HUES48 (cell line): Measurements from ENCODE around the gene FLVCR2.

ENCODE experiments used
- H3K27ac ChIP-seq: one replicate; pipeline ENCODE4 v1.7.0; 2013; ENCODE audit warnings: low read depth, low read length, inconsistent platforms
- H3K27me3 ChIP-seq: 2 replicates; pipeline ENCODE4 v1.6.1; 2013; ENCODE audit warnings: mild to moderate bottlenecking, low read length; ENCODE audit not compliant: control insufficient read depth, insufficient read depth
- H3K36me3 ChIP-seq: 2 replicates; pipeline ENCODE4 v1.6.1; 2013; ENCODE audit warnings: low read length; ENCODE audit not compliant: control insufficient read depth, insufficient read depth
- H3K4me1 ChIP-seq: 2 replicates; pipeline ENCODE4 v1.6.1; 2013; ENCODE audit warnings: mild to moderate bottlenecking, low read length; ENCODE audit not compliant: control insufficient read depth, insufficient read depth
- H3K4me3 ChIP-seq: 2 replicates; pipeline ENCODE4 v1.5.1; 2013; ENCODE audit warnings: mild to moderate bottlenecking, low read depth, low read length
- H3K9ac ChIP-seq: 2 replicates; pipeline ENCODE4 v1.6.1; 2013; ENCODE audit warnings: mild to moderate bottlenecking, low read depth, low read length, moderate library complexity
- H3K9me3 ChIP-seq: 2 replicates; pipeline ENCODE4 v1.6.1; 2013; ENCODE audit warnings: low read length; ENCODE audit not compliant: control insufficient read depth, insufficient read depth

The FLVCR2 gene, protein sequence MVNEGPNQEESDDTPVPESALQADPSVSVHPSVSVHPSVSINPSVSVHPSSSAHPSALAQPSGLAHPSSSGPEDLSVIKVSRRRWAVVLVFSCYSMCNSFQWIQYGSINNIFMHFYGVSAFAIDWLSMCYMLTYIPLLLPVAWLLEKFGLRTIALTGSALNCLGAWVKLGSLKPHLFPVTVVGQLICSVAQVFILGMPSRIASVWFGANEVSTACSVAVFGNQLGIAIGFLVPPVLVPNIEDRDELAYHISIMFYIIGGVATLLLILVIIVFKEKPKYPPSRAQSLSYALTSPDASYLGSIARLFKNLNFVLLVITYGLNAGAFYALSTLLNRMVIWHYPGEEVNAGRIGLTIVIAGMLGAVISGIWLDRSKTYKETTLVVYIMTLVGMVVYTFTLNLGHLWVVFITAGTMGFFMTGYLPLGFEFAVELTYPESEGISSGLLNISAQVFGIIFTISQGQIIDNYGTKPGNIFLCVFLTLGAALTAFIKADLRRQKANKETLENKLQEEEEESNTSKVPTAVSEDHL

DNA sequence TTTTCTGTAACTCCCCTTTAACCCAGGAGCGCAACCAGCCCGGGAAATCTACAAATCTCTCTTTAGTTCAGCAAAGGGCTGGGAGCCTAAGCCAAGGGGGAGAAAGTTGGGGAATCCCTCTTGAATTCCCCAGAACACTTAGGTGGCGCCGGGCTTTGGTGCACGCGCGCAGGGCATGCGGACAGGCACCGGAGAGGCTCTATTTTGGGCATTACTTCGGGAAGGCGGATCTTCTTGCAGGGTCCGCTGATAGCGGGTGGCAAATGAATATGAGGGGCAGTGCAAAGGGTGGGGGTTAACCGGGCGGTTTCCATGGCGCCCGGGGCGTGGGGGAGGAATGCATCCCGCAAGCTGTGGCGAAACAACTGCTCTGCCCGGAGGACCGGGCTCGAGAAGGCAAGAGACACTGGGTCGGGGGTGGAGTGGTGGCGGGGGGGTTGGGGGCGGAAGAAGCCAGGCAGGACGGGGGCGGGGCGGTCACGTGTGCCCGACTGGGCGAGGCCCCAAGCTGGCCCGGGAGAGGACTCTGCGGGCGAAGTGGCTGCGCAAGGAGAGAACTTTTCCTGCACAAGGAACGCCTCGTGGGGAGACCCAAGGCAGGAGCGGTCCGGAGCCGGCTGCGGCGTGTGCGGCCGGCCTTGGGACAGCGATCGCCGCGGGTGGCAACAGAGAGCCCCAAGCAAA, at the start of gene FLVCR2:
Gene FLVCR2, plus strand, starts transcription at position 519 of the 684 bp plus-strand sequence. CDS start 353 bp downstream, outside the sequence.
- Histone ChIP-seq H3K27ac (no peak within 1 kb of the TSS), H3K9me3 (no peaks in the 10 kb centered on the region), H3K36me3 (no peaks in the 10 kb centered on the region), H3K27me3 (peaks cover 14% of the 10 kb centered on the region), H3K4me3 (peak within 1 kb of the TSS; percentile 77), H3K4me1 (peaks cover 11% of the 10 kb centered on the region), H3K9ac (peak within 1 kb of the TSS; percentile 42; the same call in 1 of the 2 replicates)

DNA sequence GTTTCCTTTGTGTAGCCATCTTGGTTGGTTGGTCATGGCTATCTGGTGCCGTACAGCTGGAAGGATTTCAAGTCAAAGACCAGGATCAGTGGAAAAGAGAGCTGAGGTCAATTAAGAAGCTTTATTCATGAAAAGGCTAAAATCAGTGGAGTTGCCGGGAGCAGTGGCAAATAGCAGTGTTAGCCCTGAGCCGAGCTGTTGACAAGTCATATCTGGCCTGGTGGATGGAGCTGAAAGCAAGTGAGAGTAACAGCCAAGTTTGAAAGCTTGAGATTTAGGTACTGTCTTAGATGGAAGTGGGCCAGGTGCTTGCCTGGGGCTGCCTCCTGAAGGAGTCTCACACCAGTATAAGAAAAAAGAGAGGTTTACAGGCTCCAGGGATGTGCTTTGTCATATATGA, 47.2 kb upstream of the FLVCR2 start:
- no peak overlapping the region for H3K4me3 ChIP-seq
- H3K27me3 ChIP-seq, result no peaks in the 10 kb centered on the region
- H3K36me3 ChIP-seq, result no peaks in the 10 kb centered on the region
- no peak overlapping the region for H3K9ac ChIP-seq
- H3K9me3 ChIP-seq, result no peaks in the 10 kb centered on the region
- H3K27ac ChIP-seq, result no peak overlapping the region
- H3K4me1 ChIP-seq, result no peaks in the 10 kb centered on the region

DNA sequence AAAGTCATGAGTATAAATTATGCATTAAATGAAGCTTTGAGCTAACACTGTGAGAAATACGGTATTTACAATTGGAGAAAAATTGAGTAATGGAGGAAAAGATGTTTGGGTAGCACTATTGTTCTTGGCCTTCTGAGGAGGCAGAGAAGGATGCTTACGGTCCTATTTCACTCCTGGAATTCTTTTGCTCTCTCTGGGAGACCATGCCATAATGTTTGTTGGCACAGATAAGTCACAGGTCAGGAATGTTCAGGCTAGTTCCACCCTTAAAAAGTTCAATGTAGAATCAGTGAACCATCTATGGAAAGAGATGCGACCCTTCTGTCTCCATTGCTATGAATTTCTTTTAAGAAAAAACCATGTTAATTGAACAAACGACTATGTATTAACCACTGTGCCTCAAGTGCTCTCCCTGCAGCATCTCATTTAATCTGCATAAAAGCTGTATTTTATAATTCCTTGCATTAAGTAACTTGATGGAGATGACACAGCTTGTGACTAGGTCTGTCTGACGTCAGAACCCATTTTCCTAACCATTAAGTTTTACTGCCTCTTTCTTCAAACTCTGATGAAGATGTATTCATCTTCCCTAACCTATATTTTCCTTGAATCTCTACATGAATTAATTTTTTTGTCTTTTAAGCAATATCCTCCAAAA, 46.6 kb upstream of the FLVCR2 start:
- Histone ChIP-seq H3K4me1 (no peaks in the 10 kb centered on the region), H3K9ac (no peak overlapping the region), H3K27ac (no peak overlapping the region)

DNA sequence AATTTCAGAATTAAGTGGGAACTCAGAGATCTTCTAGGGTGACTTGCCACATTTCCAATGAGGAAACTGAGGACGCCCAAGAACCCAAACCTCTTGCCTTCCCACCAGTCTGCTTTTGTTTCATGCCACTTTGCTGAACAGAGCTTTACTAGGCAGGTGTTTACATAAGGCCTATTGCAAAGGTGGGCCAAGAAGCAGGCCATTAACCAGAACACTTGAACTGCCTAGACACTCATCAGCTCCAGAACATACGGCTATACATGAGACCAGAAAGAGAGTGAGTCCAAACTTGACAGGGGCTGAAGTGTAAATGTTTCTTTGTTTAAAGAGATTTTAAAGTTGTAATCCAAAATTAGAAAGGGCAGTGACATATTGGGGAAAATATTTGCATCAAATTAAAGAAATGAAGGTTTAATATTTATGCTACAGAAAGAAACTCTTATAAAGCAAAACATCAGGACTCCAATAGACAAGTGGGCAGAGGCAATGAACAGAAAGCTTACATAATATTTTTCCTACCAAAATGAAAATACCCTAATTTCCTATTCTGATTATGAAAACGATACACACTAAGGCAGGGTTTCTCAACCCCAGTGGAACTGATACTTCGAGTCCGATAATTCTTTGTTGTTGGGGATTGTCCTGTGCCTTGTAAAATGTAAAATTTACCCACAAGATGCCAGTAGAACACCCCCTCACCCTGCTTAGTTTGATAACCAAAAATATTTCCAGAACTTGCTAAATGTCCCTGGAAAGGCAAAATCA, 44.4 kb upstream of the FLVCR2 start:
- Histone ChIP-seq H3K4me3 (no peak overlapping the region), H3K27ac (no peak overlapping the region), H3K9ac (no peak overlapping the region), H3K9me3 (no peaks in the 10 kb centered on the region), H3K27me3 (no peaks in the 10 kb centered on the region), H3K4me1 (no peaks in the 10 kb centered on the region), H3K36me3 (no peaks in the 10 kb centered on the region)

More for the DNA sequence above, 46.6 kb upstream of the FLVCR2 start:
- H3K9me3 ChIP-seq, result no peaks in the 10 kb centered on the region
- H3K36me3 ChIP-seq, result no peaks in the 10 kb centered on the region
- no peak overlapping the region for H3K4me3 ChIP-seq
- H3K27me3 ChIP-seq, result no peaks in the 10 kb centered on the region

DNA sequence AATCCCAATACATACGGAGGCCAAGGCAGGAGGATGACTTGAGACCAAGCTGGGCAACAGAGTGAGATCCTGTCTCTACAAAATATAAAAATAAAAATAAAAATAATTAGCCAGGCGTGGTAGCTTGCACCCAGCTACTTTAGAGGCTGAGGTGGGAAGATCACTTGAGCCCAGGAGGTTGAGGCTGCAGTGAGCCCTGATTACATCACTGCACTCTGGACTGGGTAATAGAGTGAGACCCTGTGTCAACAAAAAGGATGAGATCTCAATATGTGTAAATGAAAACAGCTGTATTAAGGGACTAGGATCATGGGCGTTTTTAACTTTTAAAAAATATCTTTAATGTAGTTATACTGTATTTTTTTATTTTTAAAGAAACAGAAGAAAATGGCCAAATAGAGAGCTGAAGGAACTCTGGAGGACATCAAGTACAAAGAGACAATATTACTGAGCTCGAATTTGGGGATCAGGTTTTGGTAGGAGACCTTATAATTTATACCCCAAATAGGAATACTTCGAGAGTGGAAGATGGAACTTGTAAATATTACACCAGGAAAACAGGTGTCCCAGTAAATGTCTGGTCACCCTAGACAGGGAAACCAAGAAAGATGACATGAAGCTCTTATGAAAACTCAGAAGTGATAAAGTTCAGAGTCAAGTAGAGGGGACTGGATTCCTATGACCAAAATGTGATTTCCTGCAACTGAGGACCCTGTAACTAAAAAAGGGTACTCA, 43.1 kb upstream of the FLVCR2 start:
- Histone ChIP-seq H3K4me3 (no peak overlapping the region), H3K27me3 (no peaks in the 10 kb centered on the region), H3K36me3 (no peaks in the 10 kb centered on the region), H3K9me3 (no peaks in the 10 kb centered on the region), H3K9ac (no peak overlapping the region), H3K27ac (no peak overlapping the region), H3K4me1 (no peaks in the 10 kb centered on the region)

DNA sequence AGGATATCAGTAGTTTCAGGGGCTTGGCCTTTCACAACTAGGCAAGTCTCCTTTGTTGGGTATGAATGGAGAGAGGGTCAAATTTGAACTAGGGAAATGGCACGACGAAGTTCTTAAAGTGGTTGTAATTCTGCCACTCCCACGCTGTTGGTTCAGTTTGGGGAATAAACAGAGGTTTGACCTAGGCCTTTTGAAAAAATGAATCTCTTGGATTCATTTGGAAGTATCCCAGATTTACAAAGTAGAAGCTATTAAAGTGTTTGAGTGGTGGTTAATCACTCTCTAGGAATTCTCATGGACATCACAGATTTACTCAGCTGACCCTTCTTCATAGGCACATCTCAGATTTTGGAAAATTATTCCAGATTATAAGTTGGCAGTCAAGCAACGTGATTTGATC, 41.3 kb upstream of the FLVCR2 start:
- no peak overlapping the region for H3K9ac ChIP-seq
- no peak overlapping the region for H3K27ac ChIP-seq
- no peaks in the 10 kb centered on the region for H3K4me1 ChIP-seq
- no peaks in the 10 kb centered on the region for H3K9me3 ChIP-seq
- no peaks in the 10 kb centered on the region for H3K36me3 ChIP-seq
- no peaks in the 10 kb centered on the region for H3K27me3 ChIP-seq
- no peak overlapping the region for H3K4me3 ChIP-seq

DNA sequence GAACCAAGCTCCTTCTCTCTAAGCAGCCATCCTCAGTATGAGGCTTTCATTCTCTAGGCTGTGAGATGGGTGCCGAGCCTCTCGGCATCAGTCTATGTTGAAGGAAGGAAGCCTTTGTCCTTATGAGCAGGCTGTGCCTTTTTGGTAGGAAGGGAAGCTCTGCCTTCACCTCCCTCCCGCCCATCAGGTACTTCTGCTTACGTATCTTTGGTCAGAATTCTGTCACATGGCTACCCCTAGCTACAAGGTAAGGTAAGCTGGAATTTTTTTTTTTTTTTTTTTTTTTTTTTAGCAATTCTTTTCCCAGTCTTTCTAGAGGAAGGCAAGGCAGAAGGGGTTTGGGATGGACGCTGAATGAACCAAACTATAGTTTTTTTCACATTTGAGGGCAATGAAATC, 39.3 kb upstream of the FLVCR2 start:
- Histone ChIP-seq H3K4me3 (no peak overlapping the region), H3K27ac (no peak overlapping the region), H3K9ac (no peak overlapping the region)

DNA sequence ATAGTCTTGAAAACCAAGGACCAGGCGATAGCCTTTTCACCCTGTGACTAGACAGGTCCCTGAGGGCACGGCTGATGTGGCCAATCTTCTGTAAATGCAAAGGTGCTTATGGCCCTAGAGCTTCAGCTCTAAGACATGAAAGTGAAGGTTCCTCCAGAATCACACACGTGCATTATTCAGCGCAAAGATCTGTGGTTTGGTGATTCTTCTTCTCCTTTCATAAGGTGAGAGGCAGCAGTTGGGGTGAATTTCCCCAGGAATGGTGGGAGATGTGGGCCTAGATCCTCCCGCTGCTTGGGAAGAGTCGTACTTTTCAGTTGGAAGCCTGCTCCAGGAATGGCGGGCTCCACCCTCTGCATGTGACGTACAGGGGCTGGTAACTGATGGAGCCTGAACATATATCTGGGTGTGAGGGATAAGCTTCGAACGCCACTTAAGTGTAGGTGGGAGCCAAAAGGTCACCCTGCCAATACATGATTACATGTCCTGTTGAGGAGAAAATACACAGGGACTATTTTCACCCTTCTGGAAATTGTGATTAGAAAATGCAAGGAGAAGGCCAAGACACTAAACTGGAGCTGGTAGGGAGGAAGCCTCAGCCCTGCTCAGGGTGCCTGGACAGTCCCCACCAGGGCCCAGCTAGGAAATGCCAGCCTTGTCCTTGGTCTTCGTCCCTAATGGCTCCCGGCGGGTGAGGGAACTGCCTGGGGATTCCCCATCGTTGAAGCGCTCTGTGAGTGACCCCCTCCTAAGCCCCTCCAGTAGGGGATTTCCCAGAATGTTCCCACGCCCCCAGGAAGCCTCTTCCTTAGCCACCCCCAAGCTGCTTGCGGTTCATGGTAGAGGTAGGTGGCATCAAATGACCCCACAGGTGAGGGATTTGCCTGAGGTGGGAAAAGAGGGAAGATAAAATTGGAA, 38.6 kb upstream of the FLVCR2 start:
- Histone ChIP-seq H3K4me1 (no peaks in the 10 kb centered on the region), H3K9ac (no peak overlapping the region), H3K27ac (no peak overlapping the region), H3K27me3 (no peaks in the 10 kb centered on the region), H3K4me3 (no peak overlapping the region), H3K9me3 (no peaks in the 10 kb centered on the region), H3K36me3 (no peaks in the 10 kb centered on the region)

More for the DNA sequence above, 39.3 kb upstream of the FLVCR2 start:
- no peaks in the 10 kb centered on the region for H3K36me3 ChIP-seq
- H3K9me3 ChIP-seq, result no peaks in the 10 kb centered on the region
- H3K27me3 ChIP-seq, result no peaks in the 10 kb centered on the region
- H3K4me1 ChIP-seq, result no peaks in the 10 kb centered on the region

DNA sequence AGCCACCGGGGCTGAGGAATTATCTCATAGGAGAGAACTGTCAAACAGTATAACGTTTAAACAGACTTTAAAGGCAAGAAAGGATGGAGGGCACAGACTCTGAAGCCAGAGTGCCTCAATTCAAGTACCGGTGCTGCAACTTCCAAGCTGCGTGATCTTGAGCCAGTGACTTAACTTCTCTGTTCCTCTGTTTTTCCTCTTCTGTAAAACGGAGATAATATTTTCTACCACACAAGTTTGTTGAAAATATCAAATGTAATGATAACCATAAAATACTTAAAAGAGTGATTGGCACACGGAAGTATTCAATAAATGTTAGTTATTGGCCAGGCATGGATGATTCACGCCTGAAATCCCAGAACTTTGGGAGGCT, 38.0 kb upstream of the FLVCR2 start:
- Histone ChIP-seq H3K9me3 (no peaks in the 10 kb centered on the region), H3K36me3 (no peaks in the 10 kb centered on the region), H3K27ac (no peak overlapping the region), H3K9ac (no peak overlapping the region), H3K4me3 (no peak overlapping the region), H3K27me3 (no peaks in the 10 kb centered on the region), H3K4me1 (no peaks in the 10 kb centered on the region)
